Measurements from ENCODE around the gene VIPAS39. TPM values are rescaled to one million over a fixed set of nuclear protein-coding genes. Genes with fewer than 3 reads are reported as not detected.

Gene VIPAS39
- polyA plus RNA-seq, 1 donor (not counting 4 experiments of a cell fraction or from before 2014, with no cell fraction given), result 24.5 TPM

- H4K20me1 ChIP-seq (ENCODE audit: control insufficient read depth, extremely low read depth, insufficient read depth, low read length), result no peaks in the 10 kb centered on the region
- H3K4me1 ChIP-seq (ENCODE audit: control insufficient read depth, extremely low read depth, insufficient read depth, low read length), result peaks cover 4% of the 10 kb centered on the region
- H3K9ac ChIP-seq (ENCODE audit: control insufficient read depth, extremely low read depth, insufficient read depth, low read length), result no peak overlapping the region
- dilution Hi-C loops (cut with MboI; ENCODE audit: extremely low pct_ligation_motif_present, low sequenced_read_pairs), result no loop called here
- FAIRE-seq (no peak), DNase-seq (ENCODE audit: low read depth, low spot score) (no peak)
- H3K4me2 ChIP-seq (ENCODE audit: control insufficient read depth, extremely low read depth, insufficient read depth, low read depth, low read length), result peak overlapping the region; percentile 83
- no peak overlapping the region for H3K27ac ChIP-seq (ENCODE audit: control insufficient read depth, insufficient read depth, low read length)
- peaks cover 24% of the 10 kb centered on the region for H3K27me3 ChIP-seq (ENCODE audit: control insufficient read depth, extremely low read depth, insufficient read depth, low read length)
- no peaks in the 10 kb centered on the region for H3K79me2 ChIP-seq (ENCODE audit: control insufficient read depth, insufficient read depth, low read length)
- no peak for TF ChIP-seq CTCF (optimal IDR thresholded peaks at IDR 0.05 in 1 of 3, IDR thresholded peaks at IDR 0.05 in 1 of 3, conservative IDR thresholded peaks at IDR 0.05 in 1 of 3; ENCODE audit: extremely low read depth in 1 of 3, insufficient read depth in 2 of 3, low read length in 3 of 3)
- TF ChIP-seq EZH2 (IDR thresholded peaks at IDR 0.05; ENCODE audit: low read length), result peak; percentile 60
- no peaks in the 10 kb centered on the region for H3K9me1 ChIP-seq (ENCODE audit: control insufficient read depth, extremely low read depth, insufficient read depth, low read length)
- H2AFZ ChIP-seq (ENCODE audit: control insufficient read depth, low read length), result peak overlapping the region; percentile 30
- no peaks in the 10 kb centered on the region for H3K36me3 ChIP-seq (ENCODE audit: control insufficient read depth in 2 of 2, extremely low read depth in 1 of 2, insufficient read depth in 2 of 2, low read length in 2 of 2)
- no peaks in the 10 kb centered on the region for H3K9me3 ChIP-seq (ENCODE audit: control insufficient read depth, low read depth, low read length)
- peak overlapping the region; percentile 33 to 51 (median 46) for H3K4me3 ChIP-seq (ENCODE audit: control insufficient read depth in 2 of 3, extremely low read depth in 1 of 3, insufficient read depth in 2 of 3, low read depth in 1 of 3, low read length in 3 of 3)
These were observed 41.7 kb upstream of the VIPAS39 start for GRCh38 chr14:77498984-77499527.

GRCh38 chr14:77498120-77498979 lies 40.9 kb upstream of the VIPAS39 start, which contains the start of gene ISM2:
Gene ISM2 (minus strand): TSS chr14:77498816. CDS start chr14:77498793, 23 bp downstream.
- H3K4me3 ChIP-seq (ENCODE audit: control insufficient read depth in 2 of 3, extremely low read depth in 1 of 3, insufficient read depth in 2 of 3, low read depth in 1 of 3, low read length in 3 of 3), result peak within 1 kb of the TSS; percentile 33 to 51 (median 46)
- DNase-seq (ENCODE audit: low read depth, low spot score), result no peak
- H3K9me3 ChIP-seq (ENCODE audit: control insufficient read depth, low read depth, low read length), result no peaks in the 10 kb centered on the region
- no peaks in the 10 kb centered on the region for H3K9me1 ChIP-seq (ENCODE audit: control insufficient read depth, extremely low read depth, insufficient read depth, low read length)
- H3K27ac ChIP-seq (ENCODE audit: control insufficient read depth, insufficient read depth, low read length), result no peak within 1 kb of the TSS
- no peaks in the 10 kb centered on the region for H3K36me3 ChIP-seq (ENCODE audit: control insufficient read depth in 2 of 2, extremely low read depth in 1 of 2, insufficient read depth in 2 of 2, low read length in 2 of 2)
- no peaks in the 10 kb centered on the region for H4K20me1 ChIP-seq (ENCODE audit: control insufficient read depth, extremely low read depth, insufficient read depth, low read length)
- no peak for FAIRE-seq
- dilution Hi-C loops (cut with MboI; ENCODE audit: extremely low pct_ligation_motif_present, low sequenced_read_pairs), result no loop called here
- peaks cover 4% of the 10 kb centered on the region for H3K4me1 ChIP-seq (ENCODE audit: control insufficient read depth, extremely low read depth, insufficient read depth, low read length)
- no peaks in the 10 kb centered on the region for H3K79me2 ChIP-seq (ENCODE audit: control insufficient read depth, insufficient read depth, low read length)
- H3K27me3 ChIP-seq (ENCODE audit: control insufficient read depth, extremely low read depth, insufficient read depth, low read length), result peaks cover 24% of the 10 kb centered on the region
- H2AFZ ChIP-seq (ENCODE audit: control insufficient read depth, low read length), result peak within 1 kb of the TSS; percentile 58
- H3K4me2 ChIP-seq (ENCODE audit: control insufficient read depth, extremely low read depth, insufficient read depth, low read depth, low read length), result peak within 1 kb of the TSS; percentile 83
- TF ChIP-seq CTCF (optimal IDR thresholded peaks at IDR 0.05 in 1 of 3, IDR thresholded peaks at IDR 0.05 in 1 of 3, conservative IDR thresholded peaks at IDR 0.05 in 1 of 3; ENCODE audit: extremely low read depth in 1 of 3, insufficient read depth in 2 of 3, low read length in 3 of 3) (no peak), EZH2 (IDR thresholded peaks at IDR 0.05; ENCODE audit: low read length) (peak; percentile 80)
- peak within 1 kb of the TSS; percentile 15 for H3K9ac ChIP-seq (ENCODE audit: control insufficient read depth, extremely low read depth, insufficient read depth, low read length)

All from keratinocyte (primary cell).